Measurements from ENCODE around the gene SLC22A3.
"Not testable (repeated sequence)": the region's sequence is repeated elsewhere in the genome, so short reads cannot be mapped to it uniquely, and the experiment has no call there.

SLC22A3 gene

DNA sequence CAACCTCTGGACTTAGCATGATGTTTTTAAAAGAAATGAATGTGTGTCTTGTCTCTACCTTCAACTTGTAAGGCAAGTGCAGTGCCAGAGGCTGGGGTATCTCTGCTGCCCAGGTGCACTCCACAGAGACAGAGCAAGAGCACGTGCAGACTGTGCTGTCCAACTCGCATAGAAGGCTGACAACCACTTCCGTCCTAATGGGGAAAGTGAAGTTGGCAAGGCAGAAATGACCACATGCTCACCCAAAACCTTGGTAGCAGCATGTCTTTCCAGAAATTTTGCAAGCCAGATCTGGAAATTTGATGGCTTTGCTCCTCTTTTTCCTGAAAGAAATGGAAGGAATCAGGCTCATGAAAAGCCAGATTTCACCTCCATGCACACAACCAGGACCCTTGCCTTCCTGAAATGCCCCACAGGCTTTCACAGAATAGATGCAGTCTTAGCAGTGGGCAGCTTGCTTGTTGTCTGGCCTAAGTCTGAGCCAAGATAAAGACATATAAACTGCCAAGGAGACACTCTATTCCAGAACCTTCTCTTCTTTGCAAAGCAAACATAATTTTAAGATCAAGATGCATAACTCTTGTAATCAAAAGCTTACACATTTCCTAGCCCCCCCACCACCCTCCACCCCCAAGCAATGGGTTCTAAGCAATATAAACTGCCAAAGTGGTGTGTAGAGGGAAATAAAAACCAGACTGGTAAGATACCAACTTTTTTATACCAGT is 26.8 kb downstream of the SLC22A3 start:
- no peak for DNase-seq

DNA sequence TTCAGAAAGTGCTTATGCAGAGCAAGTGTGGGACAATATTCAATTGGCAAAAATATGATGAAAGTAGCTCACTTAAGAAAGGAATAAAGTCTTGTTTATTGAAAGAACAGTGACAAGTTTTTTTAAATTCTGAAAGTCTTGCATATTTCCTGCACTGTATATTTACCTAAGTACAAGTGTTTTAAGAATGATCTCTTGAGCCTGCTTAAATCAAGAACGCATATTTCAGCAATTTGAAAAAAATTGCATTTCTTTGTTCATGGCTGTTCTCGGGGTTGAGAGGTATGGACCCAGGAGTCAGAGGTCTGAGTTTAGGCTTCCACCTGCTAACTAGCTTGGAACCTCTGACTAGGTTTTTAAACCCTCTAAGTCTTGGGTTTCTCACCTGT is 27.4 kb downstream of the SLC22A3 start:
- DNase-seq = no peak

DNA sequence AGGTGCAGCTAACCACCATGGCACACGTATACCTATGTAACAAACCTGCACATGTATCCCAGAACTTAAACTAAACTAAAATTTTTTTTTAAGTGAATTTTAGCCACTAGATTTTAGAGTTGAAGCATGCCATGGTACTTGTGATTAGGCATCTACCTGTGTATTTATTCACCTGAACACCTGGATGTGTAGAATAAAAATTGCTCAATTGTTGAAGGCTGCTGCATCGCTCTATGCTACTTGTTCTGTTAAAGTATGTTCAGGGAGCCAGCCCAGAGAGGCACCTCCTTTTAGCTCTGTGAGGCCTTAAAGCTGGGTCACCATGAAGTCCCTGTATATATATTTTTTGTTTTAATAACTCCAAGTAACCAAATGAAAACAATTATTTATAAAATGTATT is 28.3 kb downstream of the SLC22A3 start:
- DNase-seq = no peak

DNA sequence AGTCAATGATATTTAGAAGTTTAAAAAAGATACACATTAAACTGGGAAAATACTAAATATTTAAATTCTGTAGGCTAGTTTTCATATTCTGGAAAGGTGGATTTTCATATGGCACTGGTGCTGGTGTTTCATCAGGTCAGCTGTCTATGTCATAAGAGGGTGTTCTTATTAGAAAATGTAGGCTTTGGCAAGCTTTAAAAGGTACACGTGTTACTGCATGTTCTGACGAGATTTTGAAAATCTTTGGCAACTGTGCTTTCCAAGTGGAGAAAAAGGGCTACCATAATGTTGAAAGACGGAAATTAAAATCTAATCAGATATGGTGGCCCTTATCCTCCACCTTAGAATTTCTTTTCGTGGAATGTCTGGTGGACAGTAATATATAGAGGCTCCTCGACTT is 30.0 kb downstream of the SLC22A3 start:
- no peak for DNase-seq

DNA sequence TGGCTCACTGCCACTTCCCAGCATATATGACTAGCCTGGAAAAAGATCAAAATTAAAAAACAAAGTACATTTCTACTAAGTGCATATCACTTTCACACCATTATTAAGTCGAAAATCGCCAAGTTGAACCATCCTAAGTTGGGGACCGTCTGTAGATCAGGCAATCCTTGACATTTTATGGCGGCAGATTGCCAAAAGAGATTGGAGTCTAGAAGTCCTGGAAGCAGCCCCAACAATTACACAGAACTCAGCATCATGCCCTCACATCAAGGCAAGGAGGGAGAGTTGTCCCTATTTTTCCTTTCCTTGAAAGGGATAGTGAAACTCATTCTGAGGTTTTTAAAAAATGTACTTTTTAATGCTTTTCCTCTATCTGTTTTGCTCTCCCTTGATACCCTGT is 30.7 kb downstream of the SLC22A3 start:
- no peak for DNase-seq

DNA sequence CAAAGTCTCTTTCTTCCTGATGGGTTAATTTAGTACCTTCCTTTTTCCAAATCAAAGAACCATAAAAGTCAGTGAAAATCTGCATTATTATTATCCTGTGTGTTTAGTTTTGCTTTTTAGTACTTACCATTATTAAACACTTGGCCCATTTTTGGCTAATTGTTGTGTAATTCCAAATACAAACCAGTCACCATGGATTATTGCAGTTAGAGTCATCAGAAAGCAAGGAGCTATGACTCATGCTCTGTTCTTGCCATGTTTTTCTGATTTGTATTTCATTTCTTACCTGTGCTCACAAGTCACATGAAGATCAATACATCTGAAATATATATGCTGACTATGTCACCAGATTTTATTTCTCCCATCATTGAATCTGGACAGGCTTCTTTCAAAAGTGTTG is 31.3 kb downstream of the SLC22A3 start:
- no peak for DNase-seq

DNA sequence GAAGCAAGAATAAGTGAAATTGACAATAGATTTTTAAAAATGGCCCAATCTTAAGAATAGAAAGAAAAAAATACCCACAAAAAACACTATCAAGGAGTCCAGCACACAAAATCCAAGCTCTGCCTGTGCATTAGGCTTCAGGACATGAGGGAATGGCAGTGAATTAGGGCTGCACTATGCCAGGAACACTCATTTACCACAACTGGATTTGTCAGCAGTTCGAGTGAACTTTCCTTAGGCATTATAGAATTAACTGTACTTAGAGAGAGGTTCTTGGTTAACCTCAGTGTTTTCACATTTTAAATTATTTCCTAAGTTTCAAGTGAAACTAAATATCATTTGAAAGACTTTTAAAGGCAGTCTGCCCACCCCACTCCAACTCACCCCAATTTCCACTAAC is 34.8 kb downstream of the SLC22A3 start:
- DNase-seq = no peak

DNA sequence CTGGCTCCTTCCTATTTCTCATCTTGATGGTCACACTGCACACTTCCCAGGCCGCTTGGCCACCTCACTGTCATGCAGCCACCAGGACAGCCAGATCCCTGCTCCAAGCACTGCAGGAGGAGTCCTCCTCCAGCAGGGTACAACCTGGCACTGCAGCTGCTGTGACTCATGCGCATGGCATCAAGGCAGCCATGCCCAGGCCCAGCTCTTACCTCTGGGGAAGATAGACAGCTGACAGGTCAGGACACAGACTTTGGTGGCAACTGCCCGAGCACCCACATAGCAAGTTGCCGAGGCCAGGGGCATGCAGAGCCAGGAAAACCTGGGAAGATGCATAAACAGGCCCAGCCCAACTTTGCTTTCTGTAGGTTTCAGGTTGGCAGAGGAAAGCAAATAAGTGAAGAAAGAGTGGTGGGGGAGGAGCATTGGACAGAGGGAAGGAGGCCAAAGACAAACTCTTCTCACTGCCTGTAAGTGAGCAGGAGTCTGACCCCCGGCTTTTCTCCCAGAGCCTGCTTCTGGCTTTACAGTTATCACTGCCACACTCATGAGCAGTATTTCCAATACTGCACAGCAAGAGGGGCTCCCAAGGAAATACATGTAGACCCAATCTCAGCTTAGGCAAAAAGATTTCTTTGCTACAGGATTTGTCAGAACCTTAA is 38.8 kb downstream of the SLC22A3 start:
- DNase-seq = no peak

DNA sequence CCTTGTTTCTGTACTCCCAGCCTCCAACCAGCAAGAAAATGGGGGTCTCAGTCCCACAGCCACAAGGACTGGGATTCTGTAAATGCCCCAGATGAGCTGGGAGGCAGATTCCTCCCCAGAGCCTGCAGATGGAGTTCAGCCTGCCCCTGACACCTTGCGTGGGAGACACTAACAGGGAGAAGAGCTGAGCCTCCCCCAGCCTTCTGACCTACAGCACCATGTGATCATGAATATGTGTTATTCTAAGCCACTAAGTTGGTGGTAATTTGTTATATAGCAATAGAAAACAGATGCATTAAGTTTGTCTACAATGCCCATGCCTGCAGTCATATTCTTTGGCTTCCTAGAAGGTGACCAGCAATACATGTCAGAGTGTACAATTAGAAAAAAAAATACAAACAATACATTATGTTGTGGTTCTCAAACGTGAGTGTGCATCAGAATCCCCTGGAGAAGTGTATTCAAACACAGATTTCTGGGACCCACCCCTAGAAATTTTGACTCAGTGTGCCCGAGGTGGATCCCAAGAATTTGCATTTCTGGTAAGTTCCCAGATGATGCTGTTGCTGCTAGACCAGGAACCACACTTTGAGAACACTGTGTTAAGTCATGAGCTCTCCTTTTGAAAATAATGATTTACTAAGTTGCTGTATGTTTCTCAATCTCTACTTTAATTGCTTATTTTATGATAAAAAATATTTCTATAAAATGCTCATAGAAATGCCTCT is 39.9 kb downstream of the SLC22A3 start:
- no peak for DNase-seq

DNA sequence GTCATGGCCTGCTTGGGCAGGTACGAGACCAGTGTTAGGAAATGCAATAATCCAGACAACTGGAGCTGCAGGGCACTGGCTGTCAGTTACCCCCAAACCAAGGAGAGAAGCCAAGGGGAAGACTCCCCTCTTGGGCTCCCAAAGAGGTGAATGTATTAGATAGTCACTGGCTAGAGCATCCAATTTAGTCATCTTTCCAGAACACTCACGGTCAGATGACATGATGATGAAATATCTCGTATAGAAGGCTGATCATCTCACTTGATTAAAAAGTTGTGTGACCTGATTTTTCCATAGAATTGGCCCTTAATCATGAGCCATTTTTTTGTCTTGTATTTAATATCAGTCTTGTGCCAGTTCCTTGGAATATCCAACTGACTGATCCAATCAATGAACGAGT is 40.7 kb downstream of the SLC22A3 start:
- DNase-seq = no peak

DNA sequence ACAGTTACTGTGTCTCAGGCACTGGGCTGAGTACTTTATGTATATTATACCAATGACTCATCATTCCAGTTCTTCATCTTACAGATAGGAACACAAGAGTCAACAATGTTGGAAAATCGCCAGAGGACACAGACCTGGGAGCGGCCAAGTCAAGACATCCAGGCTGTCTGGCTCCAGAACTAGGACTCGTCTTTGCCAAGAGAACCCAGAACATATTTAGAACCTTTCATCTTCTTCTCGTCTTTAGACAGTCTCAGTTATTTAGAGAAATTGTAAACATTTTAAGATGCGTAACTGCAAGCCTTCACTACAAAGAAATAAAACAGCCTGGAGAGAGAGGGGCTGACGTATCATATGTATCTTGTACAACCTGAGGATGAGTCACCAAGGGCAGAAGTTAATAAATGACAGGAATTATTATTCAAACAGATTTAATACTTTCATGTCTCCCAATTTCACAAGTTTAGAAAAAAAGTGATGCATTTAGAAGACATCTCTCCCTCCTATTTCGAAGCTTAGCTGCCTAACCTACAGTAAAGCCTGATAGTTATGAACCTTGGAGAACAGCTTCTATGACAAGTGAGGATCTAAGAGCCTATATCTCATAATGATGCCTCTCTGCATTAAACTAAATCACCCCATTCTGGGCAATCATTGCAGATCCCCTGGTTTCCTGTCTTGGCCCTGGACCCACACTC is 43.4 kb downstream of the SLC22A3 start:
- DNase-seq = no peak

DNA sequence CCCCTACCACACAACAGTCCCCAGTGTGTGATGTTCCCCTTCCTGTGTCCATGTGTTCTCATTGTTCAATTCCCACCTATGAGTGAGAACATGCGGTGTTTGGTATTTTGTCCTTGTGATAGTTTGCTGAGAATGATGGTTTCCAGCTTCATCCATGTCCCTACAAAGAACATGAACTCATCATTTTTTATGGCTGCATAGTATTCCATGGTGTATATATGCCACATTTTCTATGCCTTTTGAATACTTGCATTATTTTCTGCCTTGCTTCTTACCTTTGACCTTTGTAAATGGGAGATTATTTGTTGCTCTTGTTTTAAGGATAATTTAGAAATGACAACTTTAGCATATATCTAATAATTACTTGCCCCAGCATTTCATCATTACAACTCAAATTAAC is 45.3 kb downstream of the SLC22A3 start:
- DNase-seq = not testable (repeated sequence)

DNA sequence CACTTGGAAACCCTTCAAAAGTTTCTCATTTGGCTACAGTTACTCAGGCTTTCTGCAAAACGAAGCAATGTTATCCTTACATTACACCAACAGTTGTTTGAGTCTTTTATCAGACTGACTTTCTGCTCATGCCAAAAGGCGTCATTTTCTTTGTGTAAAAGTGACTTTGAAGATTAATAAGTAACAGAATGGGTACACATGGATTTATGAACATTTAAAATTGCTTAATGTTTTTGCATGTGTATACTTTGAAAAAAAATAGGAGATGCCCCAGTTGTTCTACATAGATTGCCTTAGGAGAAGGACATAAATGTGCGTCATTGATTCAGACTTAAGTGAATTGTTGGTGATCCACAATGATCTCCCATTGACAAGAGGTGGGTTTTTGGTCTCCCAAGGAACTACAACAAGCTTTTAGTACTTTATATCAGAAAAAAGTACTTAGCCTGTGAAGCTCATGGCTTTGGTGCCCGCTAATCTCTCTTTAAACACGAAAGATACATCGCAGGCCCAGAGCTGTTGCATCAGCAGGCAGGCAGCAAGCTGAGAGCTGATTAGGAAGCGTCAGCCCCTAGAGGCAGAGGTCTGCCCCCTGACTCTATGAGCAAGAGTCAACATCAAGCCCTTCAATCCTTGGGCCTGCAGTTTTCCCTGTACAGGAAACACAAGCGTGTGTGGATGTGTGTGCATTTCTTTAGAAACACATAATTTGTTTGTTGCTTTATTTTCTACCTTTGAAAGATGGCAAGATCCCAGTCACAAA is 45.9 kb downstream of the SLC22A3 start:
- DNase-seq = no peak

DNA sequence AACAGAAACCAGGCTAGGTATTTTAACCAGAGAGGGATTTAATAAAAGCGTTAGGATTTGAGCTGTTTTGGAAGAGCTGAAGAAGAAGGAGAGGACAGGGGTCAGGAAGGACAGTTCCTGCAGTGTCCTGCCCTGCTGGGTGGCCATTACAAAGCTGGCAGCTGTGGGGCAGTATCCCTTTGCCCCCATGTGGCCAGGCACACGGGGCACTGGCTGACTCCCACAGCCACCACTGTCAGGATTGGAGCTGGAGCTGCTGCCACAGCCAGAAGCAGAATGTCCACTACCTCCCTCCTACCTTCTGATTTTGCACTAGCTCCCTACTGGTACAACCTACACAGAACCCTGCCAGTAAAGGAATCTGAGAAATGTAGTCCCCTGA is 46.5 kb downstream of the SLC22A3 start:
- DNase-seq = no peak

DNA sequence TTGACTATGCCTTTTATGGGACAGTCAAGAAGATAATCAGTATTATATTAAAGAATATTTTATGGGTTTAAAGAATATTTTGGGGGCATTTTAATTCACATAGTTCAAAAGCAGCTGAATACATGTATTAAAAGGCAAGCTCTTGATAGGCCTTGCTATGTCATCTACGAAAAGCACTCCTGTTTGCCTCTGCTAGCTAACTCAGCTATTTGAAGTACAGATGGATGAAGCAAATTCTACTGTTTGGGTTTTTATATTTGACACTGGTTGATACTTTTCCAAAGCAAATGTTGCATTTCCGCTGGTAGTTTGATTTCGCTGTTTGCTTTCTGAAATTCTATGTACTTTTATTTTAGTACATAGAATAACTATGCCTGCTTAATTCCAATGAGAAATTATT is 47.0 kb downstream of the SLC22A3 start:
- DNase-seq = no peak

DNA sequence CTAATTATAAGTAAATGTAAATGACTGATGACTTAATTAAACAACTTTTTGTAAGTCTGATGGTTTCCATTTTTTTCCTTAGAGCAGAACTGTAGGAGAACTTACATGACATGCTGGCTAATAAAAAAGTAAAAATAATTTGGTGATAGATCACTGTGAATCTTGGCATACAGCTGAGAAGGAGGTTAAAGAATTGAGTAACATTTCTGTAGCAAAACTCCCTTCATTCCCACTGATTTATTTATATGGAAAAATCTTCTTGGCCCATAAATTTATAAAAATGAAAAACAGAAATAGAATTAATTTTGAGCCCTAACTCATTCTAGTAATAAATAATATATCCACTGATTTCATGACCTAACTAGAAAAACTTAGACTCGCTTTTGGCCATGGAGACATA is 48.1 kb downstream of the SLC22A3 start:
- DNase-seq = no peak

DNA sequence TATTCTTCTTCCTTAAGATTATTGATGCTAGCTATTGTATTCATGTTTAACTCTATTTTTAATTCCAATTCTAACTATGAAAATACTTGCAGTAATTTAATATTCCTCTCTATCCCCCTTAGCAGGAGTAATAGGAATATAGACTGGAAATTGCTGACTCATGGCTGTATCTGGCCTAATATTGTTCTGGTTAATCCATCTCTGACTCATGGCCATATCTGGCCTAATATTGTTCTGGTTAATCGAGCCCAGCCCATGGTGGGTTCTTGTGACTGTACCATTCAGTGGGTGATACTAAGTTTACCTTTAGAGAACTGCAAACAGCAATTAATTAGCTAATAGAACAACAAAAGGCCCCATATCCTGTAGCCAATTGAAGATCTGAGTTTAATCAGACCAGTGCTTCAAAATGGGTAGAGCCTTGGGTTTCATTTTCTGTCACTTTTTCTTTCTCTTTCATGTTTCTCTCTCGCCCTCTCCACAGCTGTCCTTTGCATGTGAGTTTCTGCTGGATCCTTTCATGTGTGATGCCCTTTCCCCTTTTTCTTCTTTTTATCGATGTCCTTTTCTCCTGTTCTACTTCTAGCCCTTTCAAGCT is 50.6 kb downstream of the SLC22A3 start:
- no peak for DNase-seq

DNA sequence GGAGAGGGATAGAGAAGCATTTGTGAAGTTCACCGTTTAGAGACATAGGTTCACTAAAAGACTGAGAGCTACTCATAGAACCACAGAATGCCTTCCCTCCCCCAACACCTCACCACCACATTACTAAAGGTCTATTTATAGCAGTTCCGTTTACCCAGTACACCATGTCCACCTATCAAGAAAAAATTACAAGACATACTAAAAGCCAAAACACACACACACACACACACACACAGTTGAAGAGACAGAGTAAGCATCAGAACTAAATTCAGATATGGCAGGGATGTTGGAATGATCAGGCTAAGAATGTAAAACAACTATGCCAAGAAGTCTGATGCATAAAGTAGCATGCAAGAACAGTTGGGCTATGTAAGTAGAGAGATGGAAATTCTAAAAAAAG is 52.3 kb downstream of the SLC22A3 start:
- DNase-seq = no peak

DNA sequence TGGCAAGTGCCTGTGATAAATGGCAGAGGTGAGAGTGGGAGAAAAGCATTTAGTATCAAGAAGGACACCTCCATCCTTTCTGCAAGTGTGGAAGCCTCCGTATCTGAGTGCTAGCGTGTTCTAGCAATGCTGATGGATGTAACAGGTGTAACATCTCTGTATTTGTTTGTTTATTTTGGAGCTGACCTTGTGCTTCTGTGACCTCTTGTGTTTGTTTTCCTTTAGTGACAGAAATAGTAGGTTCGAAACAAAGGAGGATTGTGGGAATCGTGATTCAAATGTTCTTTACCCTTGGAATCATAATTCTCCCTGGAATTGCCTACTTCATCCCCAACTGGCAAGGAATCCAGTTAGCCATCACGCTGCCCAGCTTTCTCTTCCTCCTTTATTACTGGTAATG is 60.4 kb downstream of the SLC22A3 start:
- no peak for DNase-seq

DNA sequence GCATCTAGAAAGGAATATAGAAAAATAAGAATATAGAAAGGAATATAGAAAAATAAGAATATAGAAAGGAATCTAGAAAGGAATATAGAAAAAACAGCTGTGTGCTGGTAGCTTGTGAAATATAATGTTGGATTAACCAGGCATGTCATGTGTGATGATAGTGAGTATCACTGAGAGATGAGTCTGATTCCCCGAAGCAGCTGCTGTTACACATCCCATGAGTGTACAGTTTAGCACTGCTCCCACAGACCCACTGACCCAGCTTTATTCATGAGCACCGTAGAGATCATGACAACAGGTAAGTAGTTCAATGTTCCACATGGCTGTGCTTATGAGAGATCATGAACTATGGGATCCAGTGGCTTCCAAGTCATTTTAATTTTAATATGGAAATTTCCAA is 64.8 kb downstream of the SLC22A3 start:
- no peak for DNase-seq

DNA sequence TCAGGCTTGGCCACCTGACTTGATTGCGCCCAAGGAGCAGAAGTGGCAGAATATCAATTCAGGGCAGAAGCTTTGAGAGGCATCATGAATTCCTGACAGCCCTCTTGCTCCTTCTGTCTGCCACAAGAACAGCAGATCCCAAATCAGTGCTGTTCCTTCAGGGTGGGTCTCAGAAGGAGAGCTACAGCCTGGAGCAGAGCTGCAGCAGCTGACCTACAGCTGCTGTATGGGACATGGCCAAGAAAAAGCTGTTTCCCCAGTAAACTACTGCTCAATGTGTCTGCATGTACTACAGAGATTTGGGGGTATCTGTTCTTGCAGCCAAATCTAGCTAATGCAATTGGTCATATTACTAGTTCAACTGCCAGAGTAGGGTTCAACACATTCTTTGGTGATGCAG is 69.0 kb downstream of the SLC22A3 start:
- DNase-seq = no peak

DNA sequence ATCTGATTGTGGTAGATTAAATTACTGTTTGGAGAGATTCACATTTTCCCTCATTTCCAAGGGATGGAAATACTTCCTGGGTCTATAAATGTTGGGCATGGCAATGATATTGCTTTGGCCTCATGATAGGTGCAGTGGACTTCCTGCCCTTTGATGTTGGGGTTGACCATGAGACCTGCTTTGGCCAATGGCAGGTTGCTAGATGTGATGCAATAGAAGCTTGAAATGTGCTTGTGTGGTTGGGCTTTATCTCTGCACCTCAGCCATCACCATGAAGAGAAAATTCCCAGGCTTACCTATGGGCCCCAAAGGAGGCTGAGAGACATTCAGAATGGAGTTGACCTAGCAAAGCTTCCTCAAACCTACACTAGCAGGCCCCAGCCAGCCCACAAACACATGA is 69.4 kb downstream of the SLC22A3 start:
- DNase-seq = no peak

DNA sequence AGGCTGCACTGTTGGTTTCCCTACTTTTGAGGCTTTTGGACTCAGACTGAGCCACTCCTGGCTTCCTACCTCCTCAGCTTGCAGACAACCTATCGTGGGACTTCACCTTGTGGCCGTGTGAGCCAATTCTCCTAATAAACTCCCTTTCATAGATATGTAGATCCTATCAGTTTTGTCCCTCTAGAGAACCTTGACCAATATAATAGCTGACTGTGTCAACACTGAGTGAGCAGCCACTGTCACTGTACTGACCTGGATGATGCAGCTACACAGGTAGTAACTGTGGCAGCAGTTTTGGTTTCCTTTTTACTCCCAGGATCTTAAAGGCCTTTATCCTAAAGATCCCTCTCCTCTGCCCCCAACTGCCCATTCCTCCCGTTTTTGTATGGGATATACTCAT is 70.2 kb downstream of the SLC22A3 start:
- DNase-seq = no peak

All from NCI-H1694 treated with DMSO at 0.1 percent for 48 hours (cell line).